Measurements from ENCODE around the gene CLASRP.

CLASRP gene

DNA sequence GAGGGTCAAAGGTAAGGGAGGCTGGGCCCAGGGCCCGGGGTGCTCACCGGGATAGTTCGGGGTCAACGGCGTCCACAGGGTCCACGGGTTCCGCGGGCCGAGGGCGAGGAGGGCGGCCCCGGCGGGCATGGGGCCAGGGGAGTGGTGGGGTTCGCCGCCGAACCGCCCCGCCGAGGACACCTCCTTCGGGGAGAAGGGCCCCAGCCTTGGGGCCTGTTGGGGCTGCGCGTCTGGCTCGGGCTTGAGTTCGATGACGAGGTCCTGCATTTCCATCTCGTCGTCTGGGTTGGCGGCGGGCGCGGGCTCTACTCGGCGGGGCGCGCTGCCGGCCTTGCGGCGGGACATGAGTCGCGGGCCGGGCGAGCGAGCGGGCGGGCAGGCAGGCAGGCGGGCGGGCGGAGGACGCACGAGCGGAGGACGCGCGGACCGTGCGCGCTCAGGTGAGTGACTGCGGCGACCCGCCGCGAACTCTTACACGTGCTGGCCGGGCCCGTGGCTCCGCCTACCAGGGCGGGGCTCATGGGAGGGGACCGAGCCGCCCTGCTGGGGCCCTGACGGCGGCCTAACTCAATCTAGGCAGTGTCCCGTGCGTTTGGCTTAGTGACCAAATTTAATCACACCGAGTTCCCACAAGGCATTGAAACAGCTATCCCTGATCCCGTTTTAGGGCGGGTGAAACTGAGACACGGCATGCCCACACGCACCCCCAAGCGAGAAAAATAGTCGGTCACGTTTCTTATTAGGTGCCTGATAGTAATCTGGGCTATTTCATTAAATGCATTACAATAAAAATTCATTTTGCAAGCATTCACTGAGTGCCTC is 37.4 kb downstream of the CLASRP start, which contains the start of gene ZNF296:
Gene ZNF296, minus strand, starts transcription at position 450 of the 822 bp plus-strand sequence. Its CDS starts 105 bp downstream, at position 345.
- DNase-seq (ENCODE audit: low read depth): no peak
- TF ChIP-seq, protein P1, sequence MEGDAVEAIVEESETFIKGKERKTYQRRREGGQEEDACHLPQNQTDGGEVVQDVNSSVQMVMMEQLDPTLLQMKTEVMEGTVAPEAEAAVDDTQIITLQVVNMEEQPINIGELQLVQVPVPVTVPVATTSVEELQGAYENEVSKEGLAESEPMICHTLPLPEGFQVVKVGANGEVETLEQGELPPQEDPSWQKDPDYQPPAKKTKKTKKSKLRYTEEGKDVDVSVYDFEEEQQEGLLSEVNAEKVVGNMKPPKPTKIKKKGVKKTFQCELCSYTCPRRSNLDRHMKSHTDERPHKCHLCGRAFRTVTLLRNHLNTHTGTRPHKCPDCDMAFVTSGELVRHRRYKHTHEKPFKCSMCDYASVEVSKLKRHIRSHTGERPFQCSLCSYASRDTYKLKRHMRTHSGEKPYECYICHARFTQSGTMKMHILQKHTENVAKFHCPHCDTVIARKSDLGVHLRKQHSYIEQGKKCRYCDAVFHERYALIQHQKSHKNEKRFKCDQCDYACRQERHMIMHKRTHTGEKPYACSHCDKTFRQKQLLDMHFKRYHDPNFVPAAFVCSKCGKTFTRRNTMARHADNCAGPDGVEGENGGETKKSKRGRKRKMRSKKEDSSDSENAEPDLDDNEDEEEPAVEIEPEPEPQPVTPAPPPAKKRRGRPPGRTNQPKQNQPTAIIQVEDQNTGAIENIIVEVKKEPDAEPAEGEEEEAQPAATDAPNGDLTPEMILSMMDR (conservative IDR thresholded peaks at IDR 0.05; ENCODE audit: low read depth, low read length): no peak
- H3K4me3 ChIP-seq (ENCODE audit: low read depth, low read length): peak within 1 kb of the TSS; percentile 54

DNA sequence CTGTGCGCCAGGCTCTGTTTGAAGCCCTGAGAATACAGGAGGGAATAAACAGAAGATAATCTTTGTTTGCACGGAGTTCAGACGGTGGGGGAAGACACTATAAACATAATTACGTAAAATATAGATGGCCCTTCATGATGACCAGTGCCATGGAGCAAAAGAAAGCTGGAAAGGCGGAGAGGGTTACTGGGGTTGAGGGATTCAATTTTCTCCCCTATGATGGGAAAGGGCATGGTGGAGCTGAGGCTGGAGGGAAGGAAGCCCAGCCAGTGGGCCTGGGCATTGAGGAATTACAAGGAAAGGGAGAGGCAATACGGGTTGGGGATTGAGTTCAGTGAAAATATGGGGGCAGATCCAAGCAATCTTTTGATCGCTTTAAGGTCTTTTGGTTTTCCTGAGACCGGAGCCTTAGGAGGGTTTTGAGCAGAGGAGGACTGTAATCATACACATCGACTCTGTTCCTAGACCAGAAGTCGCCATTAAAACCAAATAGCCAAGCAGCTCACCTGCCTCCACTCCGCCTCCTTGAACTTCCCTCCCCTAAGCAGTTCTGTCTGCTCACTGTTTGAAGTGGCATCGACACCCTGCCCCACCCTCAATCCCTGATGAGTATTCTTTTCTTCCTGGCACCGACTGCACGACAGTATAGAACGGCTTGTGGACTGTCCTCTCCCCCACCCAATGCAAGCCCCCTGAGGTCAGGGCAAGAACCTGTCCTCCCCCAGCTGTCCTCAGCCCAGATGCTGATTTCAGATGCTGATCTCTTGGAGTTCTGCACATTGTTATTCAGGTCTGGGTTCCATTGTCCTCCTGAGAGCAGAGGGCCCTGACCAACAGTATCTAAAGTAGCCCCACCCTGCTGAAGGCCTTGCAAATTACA is 38.2 kb downstream of the CLASRP start:
- TF ChIP-seq, protein P1 (conservative IDR thresholded peaks at IDR 0.05; ENCODE audit: low read depth, low read length): no peak
- H3K4me3 ChIP-seq (ENCODE audit: low read depth, low read length): no peak overlapping the region
- DNase-seq (ENCODE audit: low read depth): no peak

DNA sequence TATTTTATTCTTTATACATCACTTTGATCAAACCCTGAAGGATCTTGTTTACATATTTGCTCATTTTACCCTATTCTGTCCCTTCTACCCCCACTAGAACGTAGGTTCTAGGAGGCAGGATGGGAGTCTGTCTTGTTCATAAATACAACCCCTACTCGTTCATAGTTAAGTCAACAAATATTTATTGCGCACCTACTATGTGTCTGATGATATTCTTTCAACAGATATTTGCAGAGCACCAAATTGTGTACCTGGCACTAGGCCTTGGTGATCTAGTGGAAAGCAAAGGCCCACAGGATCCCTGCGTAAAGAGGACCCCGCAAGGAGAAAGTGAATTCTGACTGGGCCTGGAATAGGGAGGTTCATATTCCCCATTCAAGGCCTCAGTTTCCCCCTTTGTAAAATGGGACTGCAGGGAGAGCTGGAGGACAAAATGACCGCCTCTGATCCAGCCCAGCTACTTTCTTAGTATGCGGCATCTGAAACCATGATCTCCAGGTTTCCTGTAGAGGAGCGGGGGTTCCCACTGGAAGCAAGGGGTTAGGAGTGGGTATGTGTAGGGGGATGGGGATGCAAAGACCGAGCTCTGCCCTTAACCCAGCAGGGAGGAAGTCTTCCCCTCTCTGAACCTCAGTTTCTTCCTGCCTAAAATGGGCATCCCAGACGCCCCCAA is 39.7 kb downstream of the CLASRP start:
- TF ChIP-seq, protein P1 (conservative IDR thresholded peaks at IDR 0.05; ENCODE audit: low read depth, low read length): no peak
- peak overlapping the region; percentile 99 for H3K4me3 ChIP-seq (ENCODE audit: low read depth, low read length)
- DNase-seq (ENCODE audit: low read depth): no peak

DNA sequence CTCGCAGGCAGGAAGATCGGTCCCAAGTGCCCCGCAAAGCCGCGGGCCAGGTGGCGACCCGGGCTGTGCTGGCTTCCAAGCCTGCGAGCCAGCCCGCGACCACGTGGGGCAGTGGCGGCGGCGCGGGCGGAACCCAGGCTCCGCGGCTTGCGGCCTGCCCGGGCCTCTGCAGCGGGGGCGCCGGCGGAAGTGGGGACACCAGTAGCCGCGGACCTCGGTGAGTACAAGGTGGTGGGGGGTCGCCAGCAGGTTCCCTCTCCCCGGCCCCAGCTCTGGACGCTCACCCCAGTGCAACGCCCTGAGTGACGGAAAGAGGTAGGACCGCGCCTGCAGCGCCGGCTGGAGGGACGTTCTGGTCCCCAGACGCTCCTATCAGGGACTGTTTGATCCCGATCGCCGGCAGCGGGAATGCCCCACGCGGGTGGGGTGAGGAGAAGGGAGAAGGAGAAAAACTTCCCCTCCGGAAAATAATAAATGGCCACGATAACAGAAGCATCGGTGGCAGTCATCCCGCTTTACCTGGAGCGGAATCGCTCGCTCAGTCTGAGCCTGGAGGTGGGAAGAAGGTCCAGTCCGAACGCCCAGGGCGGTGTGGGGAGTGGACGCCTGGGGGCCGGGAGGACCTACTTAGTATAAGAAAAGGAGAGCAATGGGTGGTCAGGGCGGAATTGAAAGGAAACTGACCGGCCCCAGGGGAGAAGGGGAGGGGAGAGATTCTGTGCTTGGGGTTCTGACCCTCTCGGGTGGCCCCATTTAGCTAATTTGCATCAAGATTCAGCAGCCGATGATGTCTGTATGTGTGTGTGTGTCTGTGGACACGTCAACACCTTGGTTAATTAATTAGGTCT is 40.4 kb downstream of the CLASRP start, which contains the start of gene GEMIN7:
Gene GEMIN7, plus strand, starts transcription at position 198 of the 848 bp plus-strand sequence. CDS start 10,855 bp downstream, outside the sequence.
- peak within 1 kb of the TSS; percentile 99 for H3K4me3 ChIP-seq (ENCODE audit: low read depth, low read length)
- TF ChIP-seq, protein P1 (conservative IDR thresholded peaks at IDR 0.05; ENCODE audit: low read depth, low read length): peak; percentile 7
- DNase-seq (ENCODE audit: low read depth): peak; percentile 70

DNA sequence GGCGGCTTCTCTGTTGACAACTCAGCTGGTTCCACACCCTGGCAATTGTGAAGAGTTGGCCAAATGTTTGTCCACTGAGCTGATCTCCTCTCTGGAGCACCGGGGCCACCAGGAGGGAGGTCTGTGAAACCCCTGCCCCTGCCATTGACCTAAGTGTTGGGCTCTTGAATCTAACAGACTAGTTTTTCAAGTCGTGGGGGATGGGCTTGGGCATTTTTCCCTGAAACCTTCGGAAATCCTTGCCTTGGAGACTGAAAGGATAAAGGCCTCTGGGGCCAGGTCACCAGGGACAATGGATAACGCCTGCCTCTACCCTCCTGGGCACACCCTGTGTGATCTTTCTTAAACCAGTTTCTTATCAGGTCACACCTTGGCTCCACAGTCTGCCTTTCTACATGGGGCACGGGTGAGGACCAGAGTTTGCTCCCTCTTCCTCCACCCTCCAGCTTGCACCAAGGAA is 41.1 kb downstream of the CLASRP start:
- TF ChIP-seq, protein P1 (conservative IDR thresholded peaks at IDR 0.05; ENCODE audit: low read depth, low read length): no peak
- H3K4me3 ChIP-seq (ENCODE audit: low read depth, low read length): peak overlapping the region; percentile 99
- DNase-seq (ENCODE audit: low read depth): no peak

- no peak for DNase-seq (ENCODE audit: low read depth)
- TF ChIP-seq, protein P1 (conservative IDR thresholded peaks at IDR 0.05; ENCODE audit: low read depth, low read length): no peak
- H3K4me3 ChIP-seq (ENCODE audit: low read depth, low read length): no peak overlapping the region
Observed at GRCh38 chr19:45082170-45082569, 43.3 kb downstream of the CLASRP start.

All from choroid plexus epithelial cell (primary cell).